HepG2 (cell line): ENCODE results near the gene PRELID1. TPM values are rescaled to one million over a fixed set of nuclear protein-coding genes. Genes with fewer than 3 reads are reported as not detected.

ENCODE experiments used
- ATAD3A ChIP-seq: sonication (generic); formaldehyde crosslinking; IDR thresholded peaks from 2 replicates; pipeline ENCODE4 v1.4.0; 2020; ENCODE audit warnings: missing genetic modification reagents
- CBFB ChIP-seq: sonication (generic); formaldehyde crosslinking; IDR thresholded peaks from 2 replicates; pipeline ENCODE4 v1.4.0; 2020; ENCODE audit warnings: missing genetic modification reagents
- FOSL2 ChIP-seq: sonication (generic); formaldehyde crosslinking; IDR thresholded peaks from 2 replicates; pipeline ENCODE4 v1.4.0; 2020; ENCODE audit warnings: missing genetic modification reagents
- IKZF4 ChIP-seq: sonication (generic); formaldehyde crosslinking; IDR thresholded peaks from 2 replicates; pipeline ENCODE4 v1.5.1; 2020; ENCODE audit warnings: borderline replicate concordance, mild to moderate bottlenecking, low read depth, missing genetic modification reagents; ENCODE audit errors: not compliant biosample characterization
- KAT8 ChIP-seq: IDR thresholded peaks from 2 replicates; pipeline ENCODE4 v1.6.1; 2016; ENCODE audit warnings: missing genetic modification reagents, missing compliant biosample characterization
- KLF13 ChIP-seq: sonication (generic); formaldehyde crosslinking; IDR thresholded peaks from 2 replicates; pipeline ENCODE4 v1.4.0; 2020; ENCODE audit warnings: mild to moderate bottlenecking, missing genetic modification reagents
- MTA3 ChIP-seq: sonication (generic); formaldehyde crosslinking; IDR thresholded peaks from 2 replicates; pipeline ENCODE4 v1.4.0; 2020; ENCODE audit warnings: missing genetic modification reagents
- ONECUT2 ChIP-seq: sonication (generic); formaldehyde crosslinking; IDR thresholded peaks from 2 replicates; pipeline ENCODE4 v1.4.0; 2020; ENCODE audit warnings: missing genetic modification reagents
- PBX2 ChIP-seq: IDR thresholded peaks from 2 replicates; pipeline ENCODE4 v1.6.1; 2016; ENCODE audit warnings: control low read depth
- POLR2G ChIP-seq: fragments of 200-400 bp; formaldehyde crosslinking; IDR thresholded peaks from 2 replicates; pipeline ENCODE4 v1.6.1; 2018; ENCODE audit warnings: mild to moderate bottlenecking, low read depth, low read length, moderate library complexity
- PRMT3 ChIP-seq: sonication (generic); formaldehyde crosslinking; IDR thresholded peaks from 2 replicates; pipeline ENCODE4 v1.8.1; 2022; ENCODE audit warnings: low read depth, mild to moderate bottlenecking, moderate library complexity, missing genetic modification reagents, borderline replicate concordance
- TOE1 ChIP-seq: sonication (generic); formaldehyde crosslinking; IDR thresholded peaks from 2 replicates; pipeline ENCODE4 v1.4.0; 2020; ENCODE audit warnings: mild to moderate bottlenecking, missing genetic modification reagents
- ZBTB20 ChIP-seq: sonication (generic); formaldehyde crosslinking; IDR thresholded peaks from 2 replicates; pipeline ENCODE4 v1.8.1; 2023; ENCODE audit warnings: missing genetic modification reagents, low read depth, mild to moderate bottlenecking, borderline replicate concordance
- ZBTB4 ChIP-seq: sonication (generic); formaldehyde crosslinking; IDR thresholded peaks from 2 replicates; pipeline ENCODE4 v1.4.0; 2020; ENCODE audit warnings: missing genetic modification reagents, mild to moderate bottlenecking, borderline replicate concordance
- ZNF235 ChIP-seq: sonication (generic); formaldehyde crosslinking; IDR thresholded peaks from 2 replicates; pipeline ENCODE4 v1.8.1; 2023; ENCODE audit warnings: mild to moderate bottlenecking, missing genetic modification reagents, borderline replicate concordance
- ZNF335 ChIP-seq: sonication (generic); formaldehyde crosslinking; IDR thresholded peaks from 2 replicates; pipeline ENCODE4 v1.4.0; 2020; ENCODE audit warnings: missing genetic modification reagents
- ZNF33A ChIP-seq: sonication (generic); formaldehyde crosslinking; IDR thresholded peaks from 2 replicates; pipeline ENCODE4 v1.5.1; 2020; ENCODE audit warnings: missing genetic modification reagents, mild to moderate bottlenecking, moderate library complexity, borderline replicate concordance
- ZNF343 ChIP-seq: sonication (generic); formaldehyde crosslinking; IDR thresholded peaks from 2 replicates; pipeline ENCODE4 v1.4.0; 2020; ENCODE audit warnings: mild to moderate bottlenecking, missing genetic modification reagents
- ZNF367 ChIP-seq: sonication (generic); formaldehyde crosslinking; IDR thresholded peaks from 2 replicates; pipeline ENCODE4 v1.4.0; 2020; ENCODE audit warnings: missing genetic modification reagents, borderline replicate concordance
- ZNF790 ChIP-seq: sonication (generic); formaldehyde crosslinking; IDR thresholded peaks from 2 replicates; pipeline ENCODE4 v1.8.0; 2022; ENCODE audit warnings: missing genetic modification reagents, mild to moderate bottlenecking, borderline replicate concordance
- ZZZ3 ChIP-seq: sonication (generic); formaldehyde crosslinking; IDR thresholded peaks from 2 replicates; pipeline ENCODE4 v1.4.0; 2020; ENCODE audit warnings: missing genetic modification reagents, mild to moderate bottlenecking, borderline replicate concordance
- polyA plus RNA-seq, 8 experiments: library from polyadenylated mRNA; depleted of rRNA in 3 of 8; stranded (reverse) in 7 of 8; unstranded in 1 of 8; fragments of >200 nt; fragmentation: Illumina TruSeq in 4 of 8; extraction: Trizol in 4 of 8; gene quantifications; 2 replicates each; pipeline versions ENCODE4 v1.2.1 to v1.2.3, GENCODE V29; 2011 to 2016; ENCODE audit warnings: low read depth in 4 of 8, missing spikeins in 1 of 8, mixed read lengths in 1 of 8; ENCODE audit not compliant: insufficient read depth in 1 of 8
- total RNA-seq, 5 experiments: library from RNA; depleted of rRNA; stranded (reverse); fragments of >200 nt; fragmentation: Illumina TruSeq; extraction: Trizol; gene quantifications; 2 replicates each; pipeline ENCODE4 v1.2.3, GENCODE V29; 2016; ENCODE audit warnings: low read depth in 1 of 5

Gene PRELID1
- total and polyA plus RNA-seq, 2 of the 13 experiments (the other 11 are each of a cell fraction or from before 2014, with no cell fraction given), result 250 to 271 TPM

DNA sequence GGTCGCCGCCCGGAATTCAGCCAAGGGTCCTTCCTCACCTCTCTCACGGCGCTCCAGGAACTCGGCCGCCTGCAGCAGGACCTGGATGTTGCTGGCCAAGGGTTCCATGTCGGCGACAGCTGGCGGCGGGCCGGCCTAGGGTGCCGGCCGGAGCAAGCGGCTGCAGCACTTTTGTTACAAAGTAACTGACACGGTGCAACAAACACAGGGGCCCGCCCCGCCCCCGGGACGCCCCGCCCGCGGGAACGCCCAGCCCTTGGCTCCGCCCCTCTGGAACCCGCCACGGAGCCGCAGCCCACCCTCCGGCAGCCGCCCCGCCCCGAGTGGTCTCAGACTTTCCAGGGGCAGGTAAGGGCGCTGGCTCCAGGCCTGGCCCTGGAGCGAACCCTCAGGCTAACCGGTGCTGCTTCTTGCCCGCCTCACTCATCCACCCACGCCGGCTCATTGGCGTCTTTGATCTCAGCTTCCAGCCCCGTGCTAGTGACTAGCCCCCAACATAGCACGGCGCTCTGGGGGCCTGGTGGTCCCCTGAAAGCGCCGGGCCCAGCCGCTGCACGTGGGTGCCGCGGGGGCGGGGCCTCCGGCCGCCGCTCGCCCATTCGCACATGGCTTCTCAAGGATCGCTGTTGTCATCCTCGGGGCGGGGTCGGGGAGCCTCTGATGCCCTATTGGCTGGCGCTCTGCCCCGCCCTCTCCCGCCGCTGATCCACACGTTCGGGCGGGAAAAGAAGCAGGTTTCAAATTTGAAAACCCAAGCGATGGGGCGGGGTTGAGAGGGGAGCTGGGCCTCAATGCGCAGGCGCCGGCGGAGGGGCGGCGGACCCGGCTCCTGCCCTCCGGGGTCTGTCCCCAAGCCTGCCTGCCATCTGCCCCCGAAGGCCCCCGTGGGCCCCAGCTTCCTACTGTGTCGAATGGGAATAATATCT, 8.4 kb downstream of the PRELID1 start, which contains the start of gene MXD3 (continued):
- TF ChIP-seq IKZF4 (no peak), KLF13 (CRISPR knock-in tag) (no peak), PBX2 (CRISPR knock-in tag) (no peak), MTA3 (CRISPR knock-in tag) (no peak), KAT8 (no peak), ZNF790 (CRISPR knock-in tag) (0 out of 2 replicates have a peak, but pooled peaks have one; percentile 46), TOE1 (CRISPR knock-in tag) (no peak), PRMT3 (CRISPR knock-in tag) (peak; percentile 63; the same call in 1 of the 2 replicates), FOSL2 (CRISPR knock-in tag) (peak; percentile 9; the same call in 1 of the 2 replicates), ZZZ3 (CRISPR knock-in tag) (no peak), CBFB (CRISPR knock-in tag) (no peak), ZNF367 (CRISPR knock-in tag) (no peak), POLR2G (peak; percentile 57; the same call in 1 of the 2 replicates), ONECUT2 (CRISPR knock-in tag) (0 out of 2 replicates have a peak, but pooled peaks have one; percentile 14), ZNF343 (CRISPR knock-in tag) (no peak; the same call in 1 of the 2 replicates), ZBTB4 (CRISPR knock-in tag) (no peak), ZNF335 (CRISPR knock-in tag) (no peak), ATAD3A (CRISPR knock-in tag) (no peak), ZNF33A (CRISPR knock-in tag) (no peak), ZNF235 (CRISPR knock-in tag) (no peak), ZBTB20 (CRISPR knock-in tag) (no peak)
